GM12801 (cell line): Measurements from ENCODE around the gene DEFB129.

Experiments
- TF ChIP-seq, protein P1 (sequence below): IDR thresholded peaks from one replicate; pipeline ENCODE4 v1.5.1; 2011; ENCODE audit warnings: control low read depth; ENCODE audit not compliant: insufficient read length; ENCODE audit errors: extremely low read depth

DEFB129 gene

GRCh38 chr20:210809-211502, 16.1 kb upstream of the DEFB129 start:
- TF ChIP-seq, protein P1, sequence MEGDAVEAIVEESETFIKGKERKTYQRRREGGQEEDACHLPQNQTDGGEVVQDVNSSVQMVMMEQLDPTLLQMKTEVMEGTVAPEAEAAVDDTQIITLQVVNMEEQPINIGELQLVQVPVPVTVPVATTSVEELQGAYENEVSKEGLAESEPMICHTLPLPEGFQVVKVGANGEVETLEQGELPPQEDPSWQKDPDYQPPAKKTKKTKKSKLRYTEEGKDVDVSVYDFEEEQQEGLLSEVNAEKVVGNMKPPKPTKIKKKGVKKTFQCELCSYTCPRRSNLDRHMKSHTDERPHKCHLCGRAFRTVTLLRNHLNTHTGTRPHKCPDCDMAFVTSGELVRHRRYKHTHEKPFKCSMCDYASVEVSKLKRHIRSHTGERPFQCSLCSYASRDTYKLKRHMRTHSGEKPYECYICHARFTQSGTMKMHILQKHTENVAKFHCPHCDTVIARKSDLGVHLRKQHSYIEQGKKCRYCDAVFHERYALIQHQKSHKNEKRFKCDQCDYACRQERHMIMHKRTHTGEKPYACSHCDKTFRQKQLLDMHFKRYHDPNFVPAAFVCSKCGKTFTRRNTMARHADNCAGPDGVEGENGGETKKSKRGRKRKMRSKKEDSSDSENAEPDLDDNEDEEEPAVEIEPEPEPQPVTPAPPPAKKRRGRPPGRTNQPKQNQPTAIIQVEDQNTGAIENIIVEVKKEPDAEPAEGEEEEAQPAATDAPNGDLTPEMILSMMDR = no peak

DNA sequence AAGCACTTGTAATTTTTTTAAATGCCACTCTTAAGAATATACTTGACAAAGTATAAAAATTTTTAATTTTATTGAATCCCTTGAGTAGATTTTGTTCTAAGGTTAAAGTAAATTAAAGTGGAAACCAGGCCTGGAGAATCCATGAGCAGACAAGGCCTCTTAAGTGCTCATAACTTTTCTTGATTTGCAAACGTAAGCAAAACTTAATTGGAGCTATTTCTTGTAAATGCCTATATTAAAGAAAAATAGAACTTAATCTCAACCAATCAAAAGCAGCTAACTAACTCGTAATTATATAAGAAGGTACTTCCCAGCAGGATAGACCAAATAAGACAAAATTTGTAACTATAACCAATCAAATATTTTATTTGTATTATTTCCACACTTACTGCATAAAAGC, 12.7 kb upstream of the DEFB129 start:
- TF ChIP-seq, protein P1 = no peak

DNA sequence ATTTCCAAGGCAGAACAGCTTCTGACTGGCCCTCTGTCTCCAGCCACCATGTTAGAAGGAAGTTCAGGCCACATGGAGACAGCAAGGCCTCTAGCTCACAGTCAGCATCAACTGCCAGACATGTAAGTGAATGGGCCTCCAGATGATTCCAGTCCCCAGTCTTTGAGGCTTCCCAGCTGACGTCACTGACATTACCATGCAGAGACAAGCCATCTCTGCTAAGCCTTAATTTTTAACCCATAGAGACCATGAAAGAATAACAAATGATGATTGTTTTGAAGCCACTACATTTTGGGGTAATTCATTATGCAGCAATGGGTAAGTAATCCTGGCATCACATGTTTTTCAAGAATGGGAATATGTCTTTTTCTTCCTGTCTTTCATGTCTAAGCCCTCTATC, 11.3 kb upstream of the DEFB129 start:
- TF ChIP-seq, protein P1 = no peak

DNA sequence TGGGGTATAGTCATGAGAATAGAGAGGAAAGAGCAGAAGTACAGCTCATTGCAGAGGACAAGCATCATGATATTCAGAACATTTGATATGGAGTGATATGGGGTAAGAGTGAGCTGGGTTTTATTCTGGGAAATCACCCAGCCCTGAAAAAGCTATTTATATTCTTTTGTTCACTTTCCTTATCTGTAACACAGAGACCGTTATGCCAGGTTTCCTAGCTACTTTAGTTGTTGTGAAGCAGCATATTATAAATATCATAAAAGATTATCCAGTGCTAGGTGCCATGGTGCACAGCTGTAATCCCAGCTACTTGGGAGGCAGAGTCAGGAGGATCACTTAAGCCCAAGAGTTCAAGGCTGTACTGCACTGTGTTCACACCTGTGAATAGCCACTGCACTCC, 9.8 kb upstream of the DEFB129 start:
- TF ChIP-seq, protein P1 = no peak

GRCh38 chr20:219290-220115, 7.6 kb upstream of the DEFB129 start:
- TF ChIP-seq, protein P1 = no peak

DNA sequence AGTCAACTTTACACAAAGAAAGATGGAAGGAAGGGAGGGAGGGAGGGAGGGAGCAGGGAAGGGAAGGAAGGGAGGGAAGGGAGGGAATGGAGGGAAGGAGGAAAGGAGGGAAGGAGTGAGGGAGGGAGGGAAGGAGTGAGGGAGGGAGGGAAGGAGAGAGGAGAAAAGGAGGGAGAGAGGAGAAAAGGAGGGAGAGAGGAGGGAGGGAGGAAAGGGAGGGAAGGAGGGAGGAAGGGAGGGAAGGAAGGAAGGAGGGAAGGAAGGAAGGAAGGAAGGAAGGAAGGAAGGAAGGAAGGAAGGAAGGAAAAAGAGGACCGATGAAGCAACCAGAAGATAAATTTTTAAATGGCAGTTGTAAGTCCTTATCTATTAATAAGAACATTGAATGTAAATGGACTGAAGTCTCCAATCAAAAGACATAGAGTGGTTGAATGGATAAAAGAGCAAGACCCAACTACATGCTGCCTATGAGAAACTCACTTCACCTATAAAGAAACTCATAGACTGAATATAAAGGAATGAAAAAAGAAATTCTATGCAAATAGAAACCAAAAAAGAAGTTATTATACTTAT, 5.7 kb upstream of the DEFB129 start:
- TF ChIP-seq, protein P1 = no peak

- TF ChIP-seq, protein P1 = no peak
These were observed 514 bp downstream of the DEFB129 start for GRCh38 chr20:227439-228105.
